Measurements from ENCODE around the gene LLGL2. TPM values are rescaled to one million over a fixed set of nuclear protein-coding genes. Genes with fewer than 3 reads are reported as not detected.

The LLGL2 gene
- total and polyA plus RNA-seq, 2 donors (not counting 1 experiment from before 2014, with no cell fraction given): 0.03 to 0.33 TPM

DNA sequence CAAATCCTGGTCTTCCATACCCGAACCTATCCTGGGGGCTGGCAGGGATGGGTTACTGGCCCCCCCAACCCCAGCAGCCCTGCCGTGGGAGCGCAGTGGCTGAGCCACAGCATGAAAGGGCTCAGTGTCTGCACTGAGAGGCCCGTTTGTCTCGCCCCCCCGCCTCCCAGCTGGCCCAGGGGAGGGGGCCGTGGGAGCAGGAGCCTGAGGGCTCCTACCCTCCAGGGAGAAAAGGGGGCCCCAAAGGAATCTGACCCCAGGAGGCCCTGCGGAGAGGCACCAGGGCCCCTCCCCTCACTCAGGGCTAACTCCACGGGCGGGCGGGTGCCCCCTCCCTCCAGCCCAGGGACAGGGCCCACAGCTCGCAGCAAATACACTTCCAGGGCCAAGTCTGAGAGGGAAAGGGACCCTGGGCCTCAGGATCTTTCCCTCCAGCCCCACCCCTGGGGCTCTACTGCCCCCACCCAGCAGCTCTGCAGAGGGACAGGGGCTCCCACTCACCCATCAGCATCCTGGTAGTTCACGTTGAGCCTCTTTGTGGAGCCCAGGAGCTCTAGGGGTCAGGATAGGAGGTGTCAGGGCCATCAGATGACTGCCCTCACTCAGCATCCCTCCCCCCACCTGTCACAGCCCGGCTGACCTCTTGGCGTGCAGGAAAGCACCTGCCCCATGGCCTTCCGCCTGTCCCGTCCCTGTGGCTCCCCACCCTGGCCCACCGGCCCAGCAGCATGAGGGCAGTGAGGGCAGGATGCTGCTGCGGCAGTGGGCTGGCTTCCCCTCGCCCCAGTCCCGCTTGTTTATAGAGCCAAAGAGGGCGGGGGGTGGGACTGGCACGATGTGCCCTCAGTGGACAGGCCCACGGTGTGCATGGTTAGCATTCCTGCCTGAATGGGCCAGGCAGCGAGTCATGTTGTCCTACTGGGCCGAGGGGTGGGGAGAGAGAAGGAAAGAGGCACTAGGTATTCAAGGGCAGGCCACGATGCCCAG, 17.5 kb upstream of the LLGL2 start:
- Histone ChIP-seq H3K27ac (ENCODE audit: insufficient read depth, low read length) (no peak overlapping the region), H3K27me3 (ENCODE audit: control insufficient read depth, insufficient read depth, low read length) (no peaks in the 10 kb centered on the region), H4K20me1 (ENCODE audit: control insufficient read depth, extremely low read depth, insufficient read depth, low read length) (no peaks in the 10 kb centered on the region), H3K36me3 (ENCODE audit: control insufficient read depth, insufficient read depth, low read length) (peaks cover 12% of the 10 kb centered on the region), H3K9ac (ENCODE audit: insufficient read depth, low read length) (no peak overlapping the region), H3K4me3 (replicated peaks in 1 of 4; ENCODE audit: control extremely low read depth in 1 of 4, insufficient read depth in 1 of 4, low read depth in 3 of 4, low read length in 4 of 4) (no peak overlapping the region), H2AFZ (ENCODE audit: low read length) (no peak overlapping the region), H3K79me2 (ENCODE audit: control insufficient read depth, insufficient read depth, low read length) (no peaks in the 10 kb centered on the region), H3K4me1 (ENCODE audit: control insufficient read depth, extremely low read depth, insufficient read depth, low read length) (no peaks in the 10 kb centered on the region), H3K4me2 (ENCODE audit: extremely low read depth, insufficient read depth, low read length) (no peak overlapping the region), H3K9me3 (ENCODE audit: control insufficient read depth, insufficient read depth, low read depth, low read length) (no peaks in the 10 kb centered on the region)
- DNase-seq (ENCODE audit: low read depth in 2 of 2): no peak
- TF ChIP-seq, protein P1, sequence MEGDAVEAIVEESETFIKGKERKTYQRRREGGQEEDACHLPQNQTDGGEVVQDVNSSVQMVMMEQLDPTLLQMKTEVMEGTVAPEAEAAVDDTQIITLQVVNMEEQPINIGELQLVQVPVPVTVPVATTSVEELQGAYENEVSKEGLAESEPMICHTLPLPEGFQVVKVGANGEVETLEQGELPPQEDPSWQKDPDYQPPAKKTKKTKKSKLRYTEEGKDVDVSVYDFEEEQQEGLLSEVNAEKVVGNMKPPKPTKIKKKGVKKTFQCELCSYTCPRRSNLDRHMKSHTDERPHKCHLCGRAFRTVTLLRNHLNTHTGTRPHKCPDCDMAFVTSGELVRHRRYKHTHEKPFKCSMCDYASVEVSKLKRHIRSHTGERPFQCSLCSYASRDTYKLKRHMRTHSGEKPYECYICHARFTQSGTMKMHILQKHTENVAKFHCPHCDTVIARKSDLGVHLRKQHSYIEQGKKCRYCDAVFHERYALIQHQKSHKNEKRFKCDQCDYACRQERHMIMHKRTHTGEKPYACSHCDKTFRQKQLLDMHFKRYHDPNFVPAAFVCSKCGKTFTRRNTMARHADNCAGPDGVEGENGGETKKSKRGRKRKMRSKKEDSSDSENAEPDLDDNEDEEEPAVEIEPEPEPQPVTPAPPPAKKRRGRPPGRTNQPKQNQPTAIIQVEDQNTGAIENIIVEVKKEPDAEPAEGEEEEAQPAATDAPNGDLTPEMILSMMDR (conservative IDR thresholded peaks at IDR 0.05 in 1 of 2, IDR thresholded peaks at IDR 0.05 in 1 of 2; ENCODE audit: low read depth in 1 of 2, low read length in 2 of 2): no peak
- TF ChIP-seq EZH2 (IDR thresholded peaks at IDR 0.05; ENCODE audit: low read length, missing control alignments): no peak

DNA sequence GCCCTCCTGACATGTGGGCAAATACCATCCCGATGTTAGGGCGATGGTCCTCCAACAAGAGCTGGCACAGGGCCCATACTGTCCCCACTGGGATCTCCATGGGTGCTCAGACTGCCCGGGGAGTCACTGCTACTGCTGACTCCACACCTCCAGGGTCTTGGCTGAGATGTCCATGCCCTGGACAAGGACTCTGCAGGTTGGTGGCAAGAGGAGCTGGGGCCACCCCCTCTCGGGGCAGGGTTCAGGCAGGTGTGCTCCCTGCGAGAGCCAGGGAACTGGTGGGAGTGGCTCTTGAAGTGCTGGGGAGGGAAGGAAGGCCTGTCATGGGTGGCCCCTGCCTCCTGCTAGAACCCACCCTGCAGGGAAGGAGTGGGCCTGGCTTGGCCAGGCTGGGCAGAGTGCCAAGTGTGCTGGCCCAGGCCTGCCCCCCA, 16.6 kb upstream of the LLGL2 start:
- Histone ChIP-seq H3K27me3 (ENCODE audit: control insufficient read depth, insufficient read depth, low read length) (no peaks in the 10 kb centered on the region), H3K9ac (ENCODE audit: insufficient read depth, low read length) (no peak overlapping the region), H3K4me1 (ENCODE audit: control insufficient read depth, extremely low read depth, insufficient read depth, low read length) (no peaks in the 10 kb centered on the region), H3K4me2 (ENCODE audit: extremely low read depth, insufficient read depth, low read length) (no peak overlapping the region), H4K20me1 (ENCODE audit: control insufficient read depth, extremely low read depth, insufficient read depth, low read length) (no peaks in the 10 kb centered on the region), H3K79me2 (ENCODE audit: control insufficient read depth, insufficient read depth, low read length) (no peaks in the 10 kb centered on the region), H3K4me3 (replicated peaks in 1 of 4; ENCODE audit: control extremely low read depth in 1 of 4, insufficient read depth in 1 of 4, low read depth in 3 of 4, low read length in 4 of 4) (no peak overlapping the region), H3K36me3 (ENCODE audit: control insufficient read depth, insufficient read depth, low read length) (peaks cover 12% of the 10 kb centered on the region), H3K27ac (ENCODE audit: insufficient read depth, low read length) (no peak overlapping the region), H3K9me3 (ENCODE audit: control insufficient read depth, insufficient read depth, low read depth, low read length) (no peaks in the 10 kb centered on the region), H2AFZ (ENCODE audit: low read length) (no peak overlapping the region)
- no peak for TF ChIP-seq EZH2 (IDR thresholded peaks at IDR 0.05; ENCODE audit: low read length, missing control alignments)
- TF ChIP-seq, protein P1 (conservative IDR thresholded peaks at IDR 0.05 in 1 of 2, IDR thresholded peaks at IDR 0.05 in 1 of 2; ENCODE audit: low read depth in 1 of 2, low read length in 2 of 2): no peak
- DNase-seq (ENCODE audit: low read depth in 2 of 2): no peak

DNA sequence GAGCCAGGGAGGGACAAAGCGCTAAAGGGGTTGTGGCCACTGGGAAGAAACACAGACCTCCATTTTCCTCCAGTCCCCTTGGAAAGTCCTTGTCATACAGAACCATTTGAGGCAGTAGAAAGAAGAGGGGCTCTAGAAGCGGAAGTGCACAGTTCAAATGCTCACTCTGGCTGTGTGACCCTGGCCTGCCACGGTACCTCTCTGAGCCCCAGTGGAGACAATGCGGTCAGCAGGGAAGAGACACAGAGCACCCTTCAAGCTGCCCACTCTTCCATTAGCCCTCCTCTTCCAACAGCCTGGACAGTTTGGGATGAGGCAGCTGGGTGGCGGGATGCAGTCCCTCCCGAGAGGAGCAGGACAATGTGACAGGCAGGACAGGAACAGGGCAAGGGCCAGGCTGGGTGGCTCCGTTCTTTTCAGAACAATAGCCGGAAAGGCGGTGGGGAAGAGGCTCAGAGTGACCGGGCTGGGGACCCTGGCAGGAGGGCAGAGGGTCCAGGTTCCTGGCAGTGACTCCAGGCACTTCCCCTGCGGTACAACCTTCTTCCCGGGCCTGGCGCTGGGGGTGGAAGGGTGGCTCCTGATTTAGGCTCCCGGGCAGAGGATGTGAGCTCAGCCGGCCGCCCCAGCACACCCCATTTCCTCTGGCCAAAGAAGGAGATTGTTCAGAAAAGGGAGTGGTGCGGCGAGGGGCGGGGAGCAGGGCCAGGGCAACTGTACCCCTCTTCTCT, 15.8 kb upstream of the LLGL2 start:
- Histone ChIP-seq H3K4me3 (replicated peaks in 1 of 4; ENCODE audit: control extremely low read depth in 1 of 4, insufficient read depth in 1 of 4, low read depth in 3 of 4, low read length in 4 of 4) (no peak overlapping the region), H3K36me3 (ENCODE audit: control insufficient read depth, insufficient read depth, low read length) (peaks cover 12% of the 10 kb centered on the region), H2AFZ (ENCODE audit: low read length) (no peak overlapping the region), H3K79me2 (ENCODE audit: control insufficient read depth, insufficient read depth, low read length) (peaks cover 2% of the 10 kb centered on the region), H3K9me3 (ENCODE audit: control insufficient read depth, insufficient read depth, low read depth, low read length) (no peaks in the 10 kb centered on the region), H4K20me1 (ENCODE audit: control insufficient read depth, extremely low read depth, insufficient read depth, low read length) (no peaks in the 10 kb centered on the region), H3K4me2 (ENCODE audit: extremely low read depth, insufficient read depth, low read length) (no peak overlapping the region), H3K4me1 (ENCODE audit: control insufficient read depth, extremely low read depth, insufficient read depth, low read length) (no peaks in the 10 kb centered on the region), H3K27ac (ENCODE audit: insufficient read depth, low read length) (no peak overlapping the region), H3K9ac (ENCODE audit: insufficient read depth, low read length) (no peak overlapping the region), H3K27me3 (ENCODE audit: control insufficient read depth, insufficient read depth, low read length) (no peaks in the 10 kb centered on the region)
- DNase-seq (ENCODE audit: low read depth in 2 of 2): no peak
- TF ChIP-seq, protein P1 (conservative IDR thresholded peaks at IDR 0.05 in 1 of 2, IDR thresholded peaks at IDR 0.05 in 1 of 2; ENCODE audit: low read depth in 1 of 2, low read length in 2 of 2): no peak
- no peak for TF ChIP-seq EZH2 (IDR thresholded peaks at IDR 0.05; ENCODE audit: low read length, missing control alignments)
